ENCODE measurements around the gene MAGEB3.

The MAGEB3 gene

DNA sequence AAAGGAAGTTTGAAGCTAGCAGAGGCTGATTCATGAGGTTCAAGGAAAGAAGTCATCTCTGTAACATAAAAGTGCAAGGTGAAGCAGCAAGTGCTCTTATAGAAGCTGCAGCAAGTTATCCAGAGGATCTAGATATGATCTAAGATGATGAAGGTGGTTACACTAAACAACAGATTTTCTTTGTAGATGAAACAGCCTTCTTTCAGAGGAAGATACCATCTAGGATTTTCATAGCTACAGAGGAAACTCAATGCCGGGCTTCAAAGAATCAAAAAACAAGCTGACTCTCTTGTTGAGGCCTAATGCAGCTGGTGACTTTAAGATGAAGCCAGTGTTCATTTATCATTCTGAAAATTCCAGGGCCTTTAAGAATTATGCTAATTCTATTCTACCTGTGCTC lies 50.0 kb downstream of the MAGEB3 start:
- DNase-seq, result no peak

DNA sequence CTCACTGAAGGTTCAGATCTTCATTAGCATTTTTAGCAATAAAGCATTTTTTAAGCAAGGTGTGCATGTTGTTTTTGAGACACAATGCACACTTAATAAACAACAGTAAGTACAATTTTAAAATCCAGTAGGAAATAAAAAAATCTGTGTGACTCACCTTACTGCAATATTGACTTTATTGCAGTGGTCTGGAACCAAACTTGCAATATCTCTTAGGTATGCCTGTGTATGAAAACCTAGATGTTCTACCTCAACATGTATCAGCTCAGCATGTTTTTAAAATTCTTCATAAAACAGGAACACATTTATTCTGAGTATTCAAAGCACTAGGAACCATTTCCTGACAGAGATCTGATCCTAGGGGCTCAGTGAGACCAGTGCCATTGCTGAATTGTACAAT lies 52.1 kb downstream of the MAGEB3 start:
- no peak for DNase-seq

- no peak for DNase-seq
Measured at GRCh38 chrX:30283456-30284200, 53.2 kb downstream of the MAGEB3 start.
